Activated T-helper 1 cell treated with Interleukin-2 at 50 U/mL for 16 hours (primary cell): Measurements from ENCODE around the gene SLC2A9.
"Not testable (repeated sequence)": the region's sequence is repeated elsewhere in the genome, so short reads cannot be mapped to it uniquely, and the experiment has no call there.

Source experiments
- DNase-seq: peaks from one replicate; pipeline ENCODE4 v3.0.0-alpha.2; 2020; ENCODE audit warnings: low read depth

The SLC2A9 gene

GRCh38 chr4:9926586-9926985, 94.7 kb downstream of the SLC2A9 start:
- no peak for DNase-seq

GRCh38 chr4:9925750-9926439, 95.4 kb downstream of the SLC2A9 start:
- no peak for DNase-seq

- DNase-seq = no peak
These were observed 96.5 kb downstream of the SLC2A9 start for GRCh38 chr4:9924750-9925149.

GRCh38 chr4:9923195-9923812, 98.0 kb downstream of the SLC2A9 start:
- DNase-seq = no peak

- DNase-seq = no peak
These were observed 100.0 kb downstream of the SLC2A9 start for GRCh38 chr4:9921326-9921725.

- DNase-seq = no peak
These were observed 101.3 kb downstream of the SLC2A9 start for GRCh38 chr4:9920029-9920428.

GRCh38 chr4:9919047-9919446, 102.2 kb downstream of the SLC2A9 start:
- no peak for DNase-seq

GRCh38 chr4:9918484-9918883, 102.8 kb downstream of the SLC2A9 start:
- no peak for DNase-seq

- no peak for DNase-seq
These were observed 104.4 kb downstream of the SLC2A9 start for GRCh38 chr4:9916937-9917336.

GRCh38 chr4:9916346-9916745, 105.0 kb downstream of the SLC2A9 start:
- no peak for DNase-seq

- DNase-seq = no peak
These were observed 107.5 kb downstream of the SLC2A9 start for GRCh38 chr4:9913846-9914245.

- DNase-seq = no peak
These were observed 114.3 kb downstream of the SLC2A9 start for GRCh38 chr4:9906996-9907395.

GRCh38 chr4:9904976-9905587, 116.2 kb downstream of the SLC2A9 start:
- DNase-seq = no peak

- DNase-seq = no peak
These were observed 118.0 kb downstream of the SLC2A9 start for GRCh38 chr4:9903317-9903716.

GRCh38 chr4:9901257-9901656, 120.0 kb downstream of the SLC2A9 start:
- DNase-seq = no peak

- DNase-seq = not testable (repeated sequence)
These were observed 120.7 kb downstream of the SLC2A9 start for GRCh38 chr4:9900633-9901032.

- DNase-seq = no peak
These were observed 121.8 kb downstream of the SLC2A9 start for GRCh38 chr4:9899306-9900055.

- no peak for DNase-seq
These were observed 122.5 kb downstream of the SLC2A9 start for GRCh38 chr4:9898596-9899305.

- DNase-seq = no peak
These were observed 126.0 kb downstream of the SLC2A9 start for GRCh38 chr4:9895333-9895705.

GRCh38 chr4:9894644-9895332, 126.5 kb downstream of the SLC2A9 start:
- no peak for DNase-seq

GRCh38 chr4:9893329-9894108, 127.8 kb downstream of the SLC2A9 start:
- no peak for DNase-seq
